ENCODE measurements around the gene EEF1B2. TPM values are rescaled to one million over a fixed set of nuclear protein-coding genes. Genes with fewer than 3 reads are reported as not detected.
"Not testable (repeated sequence)": the region's sequence is repeated elsewhere in the genome, so short reads cannot be mapped to it uniquely, and the experiment has no call there.

EEF1B2 gene
- total RNA-seq = 612 and 630 TPM in 2 replicates

GRCh38 chr2:206159346-206160124 is at the start of gene EEF1B2, which contains the start of gene NDUFS1:
Gene EEF1B2, plus strand, starts transcription at chr2:206159895. Its CDS starts 85 bp downstream, at chr2:206159980.
Gene NDUFS1, minus strand, starts transcription at chr2:206159444. Its CDS starts 5,766 bp downstream, at chr2:206153678.
- intact Hi-C loops (cut with micrococcal nuclease) = loop anchor here (1.0 to 10.0 kb wide), 8 partner anchors 73 to 1553 kb away; partner anchors contain the start of genes CCNYL1, CREB1, FASTKD2 and INO80D

DNA sequence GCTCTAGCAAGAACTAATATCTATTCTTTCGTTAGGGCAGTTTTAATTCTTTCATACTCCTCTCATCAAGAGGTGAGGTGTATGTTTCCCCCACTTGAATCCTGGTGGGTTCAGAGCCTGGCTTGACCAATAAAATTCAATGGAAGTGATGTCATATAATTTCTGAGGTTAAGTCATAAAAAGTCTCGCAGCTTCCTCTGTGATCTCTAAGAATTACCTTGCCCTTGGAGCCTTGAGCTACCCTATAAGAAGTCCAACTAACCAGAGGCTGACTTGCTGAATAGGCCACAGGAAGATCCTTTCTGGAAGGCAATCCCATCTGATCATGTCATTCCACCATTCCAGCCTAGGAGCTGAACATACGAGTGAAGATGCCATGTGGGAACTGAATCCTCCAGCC is 47.6 kb upstream of the EEF1B2 start:
- intact Hi-C loops (cut with micrococcal nuclease) = no loop called here

- intact Hi-C loops (cut with micrococcal nuclease) = no loop called here
Observed at GRCh38 chr2:206112846-206113547, 46.7 kb upstream of the EEF1B2 start.

- intact Hi-C loops (cut with micrococcal nuclease) = no loop called here
Observed at GRCh38 chr2:206115026-206115578, 44.6 kb upstream of the EEF1B2 start.

- intact Hi-C loops (cut with micrococcal nuclease) = no loop called here
Observed at GRCh38 chr2:206116278-206116677, 43.4 kb upstream of the EEF1B2 start.

DNA sequence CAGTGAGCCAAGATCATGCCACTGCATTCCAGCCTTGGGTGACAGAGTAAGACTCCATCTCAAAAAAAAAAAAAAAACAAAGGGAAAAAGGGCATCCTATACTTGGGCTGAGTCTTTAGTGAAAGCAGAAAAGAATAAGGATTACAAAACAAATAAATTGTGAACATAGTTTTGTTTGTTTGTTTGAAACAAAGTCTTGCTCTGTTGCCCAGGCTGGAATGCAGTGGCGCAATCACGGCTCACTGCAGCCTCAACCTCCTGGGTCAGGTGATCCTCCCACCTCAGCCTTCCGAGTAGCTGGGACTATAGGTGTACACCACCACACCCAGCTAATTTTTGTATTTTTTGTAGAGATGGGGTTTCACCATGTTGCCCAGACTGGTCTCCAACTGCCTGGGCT is 37.1 kb upstream of the EEF1B2 start:
- intact Hi-C loops (cut with micrococcal nuclease) = not testable (repeated sequence)

- intact Hi-C loops (cut with micrococcal nuclease) = no loop called here
Observed at GRCh38 chr2:206125901-206126300, 33.8 kb upstream of the EEF1B2 start.

GRCh38 chr2:206127656-206128055 is 32.0 kb upstream of the EEF1B2 start:
- intact Hi-C loops (cut with micrococcal nuclease) = no loop called here

GRCh38 chr2:206143451-206143850 is 16.2 kb upstream of the EEF1B2 start:
- intact Hi-C loops (cut with micrococcal nuclease) = no loop called here

GRCh38 chr2:206144383-206144782 is 15.3 kb upstream of the EEF1B2 start:
- intact Hi-C loops (cut with micrococcal nuclease) = no loop called here

GRCh38 chr2:206145665-206146064 is 14.0 kb upstream of the EEF1B2 start:
- intact Hi-C loops (cut with micrococcal nuclease) = no loop called here

DNA sequence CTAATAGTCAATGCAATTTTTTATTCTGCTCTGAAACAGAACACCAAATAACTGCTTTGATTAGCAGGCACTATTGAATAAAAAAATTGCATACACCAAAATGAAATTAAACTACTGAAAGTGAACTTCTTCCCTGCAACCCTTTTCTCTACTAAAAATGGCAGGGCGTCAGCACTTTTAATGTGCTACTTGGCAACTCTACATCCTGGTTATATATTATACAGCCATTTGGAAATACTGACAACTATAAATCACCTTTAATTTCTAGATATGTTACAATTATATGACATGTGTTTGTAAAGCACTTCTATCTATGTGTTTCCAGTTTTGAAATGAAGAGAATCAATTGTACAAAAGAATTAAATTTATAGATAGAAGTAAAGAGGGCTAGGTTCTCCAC is 10.4 kb upstream of the EEF1B2 start:
- intact Hi-C loops (cut with micrococcal nuclease) = no loop called here

GRCh38 chr2:206150168-206150567 is 9.5 kb upstream of the EEF1B2 start:
- intact Hi-C loops (cut with micrococcal nuclease) = loop anchor here (10.0 kb wide), 1 partner anchor 145 kb away; no protein-coding TSS in a partner anchor

GRCh38 chr2:206150631-206151030 is 9.1 kb upstream of the EEF1B2 start:
- intact Hi-C loops (cut with micrococcal nuclease) = loop anchor here (10.0 kb wide), 1 partner anchor 146 kb away; no protein-coding TSS in a partner anchor

DNA sequence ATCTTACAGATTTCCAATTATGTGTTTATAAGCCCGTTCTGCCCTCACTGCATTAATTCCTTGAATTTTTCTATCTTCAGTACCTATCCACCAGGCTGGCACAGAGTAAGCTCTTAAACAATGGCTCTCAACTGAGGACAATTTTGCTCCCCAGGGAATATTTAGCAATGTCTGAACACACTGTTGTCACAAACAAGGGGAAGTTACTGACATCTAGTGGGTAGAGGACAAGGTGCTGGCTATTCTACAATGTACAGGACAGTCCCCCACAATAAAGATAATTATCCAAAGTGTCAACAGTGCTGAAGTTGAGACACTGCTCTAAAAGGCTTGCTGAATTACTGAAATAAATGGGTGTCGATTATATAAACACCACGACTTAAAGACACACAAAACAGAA is 5.5 kb upstream of the EEF1B2 start:
- intact Hi-C loops (cut with micrococcal nuclease) = loop anchor here (10.0 kb wide), 1 partner anchor 149 kb away; no protein-coding TSS in a partner anchor

- intact Hi-C loops (cut with micrococcal nuclease) = loop anchor here (5.0 to 10.0 kb wide), 4 partner anchors 152 to 1555 kb away; partner anchors contain the start of genes CCNYL1, KLF7 and METTL21A
Observed at GRCh38 chr2:206157014-206157413, 2.7 kb upstream of the EEF1B2 start.

- intact Hi-C loops (cut with micrococcal nuclease) = loop anchor here (1.0 to 10.0 kb wide), 8 partner anchors 72 to 1554 kb away; partner anchors contain the start of genes CCNYL1, CREB1, FASTKD2 and INO80D
Observed at GRCh38 chr2:206158563-206159345, 941 bp upstream of the EEF1B2 start.

DNA sequence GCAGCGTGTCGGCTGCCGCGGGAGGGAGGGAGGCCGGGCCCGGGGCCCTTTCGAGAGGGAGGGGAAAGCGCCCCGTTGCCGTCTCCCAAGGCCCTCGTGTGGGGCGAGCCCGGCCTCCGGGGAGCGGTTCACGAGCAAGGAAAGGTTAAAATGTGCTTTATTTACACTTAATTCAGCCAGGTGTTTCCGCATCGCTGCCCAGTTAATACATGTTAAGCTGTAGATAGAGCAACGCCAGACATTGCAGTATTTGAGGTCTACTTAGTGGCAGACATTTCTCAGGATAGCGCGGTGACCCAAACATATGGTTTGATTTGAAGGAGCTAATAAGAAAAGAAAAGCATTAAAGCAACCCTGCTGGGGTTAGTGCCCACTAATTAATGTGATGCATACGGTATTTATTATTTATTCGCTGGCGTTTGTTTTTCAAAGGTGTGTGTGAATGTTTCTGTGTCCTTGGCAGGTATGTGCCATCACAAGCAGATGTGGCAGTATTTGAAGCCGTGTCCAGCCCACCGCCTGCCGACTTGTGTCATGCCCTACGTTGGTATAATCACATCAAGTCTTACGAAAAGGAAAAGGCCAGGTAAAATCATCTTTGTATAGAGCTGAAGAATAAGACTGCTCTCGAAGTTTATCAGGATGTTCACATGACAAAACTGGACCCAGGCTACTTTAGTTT is 571 bp downstream of the EEF1B2 start:
- intact Hi-C loops (cut with micrococcal nuclease) = no loop called here

DNA sequence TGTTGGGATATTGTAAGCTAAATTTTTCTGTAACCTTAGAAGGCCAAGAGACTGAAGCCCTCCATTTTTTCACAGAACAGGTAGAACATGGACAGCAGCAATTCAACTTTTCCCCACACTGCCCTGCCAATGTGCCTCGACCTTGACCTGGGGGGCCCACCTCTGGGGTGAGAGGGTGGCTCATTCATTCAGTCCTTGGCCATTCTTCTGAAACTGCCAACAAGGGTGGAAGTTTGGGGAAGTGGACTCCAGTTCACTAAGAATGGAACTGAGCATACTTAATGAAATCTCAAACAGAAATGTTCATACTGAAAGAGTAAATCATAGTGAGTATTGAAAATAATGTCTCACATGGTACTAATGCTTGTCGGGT is 1.1 kb downstream of the EEF1B2 start:
- intact Hi-C loops (cut with micrococcal nuclease) = no loop called here

- intact Hi-C loops (cut with micrococcal nuclease) = not testable (repeated sequence)
Observed at GRCh38 chr2:206162401-206162800, 2.7 kb downstream of the EEF1B2 start.

Measured in T-helper 2 cell treated with Interferon-gamma antibody and Interleukin-4, amounts not matched to agents 100 ng/mL and 5 ng/mL, for 36 hours (primary cell).